Measurements from ENCODE around the gene CALN1. TPM values are rescaled to one million over a fixed set of nuclear protein-coding genes. Genes with fewer than 3 reads are reported as not detected.

The CALN1 gene
- total and polyA plus RNA-seq, 2 experiments from 2014 or later, result 7.6 to 14.5 TPM

DNA sequence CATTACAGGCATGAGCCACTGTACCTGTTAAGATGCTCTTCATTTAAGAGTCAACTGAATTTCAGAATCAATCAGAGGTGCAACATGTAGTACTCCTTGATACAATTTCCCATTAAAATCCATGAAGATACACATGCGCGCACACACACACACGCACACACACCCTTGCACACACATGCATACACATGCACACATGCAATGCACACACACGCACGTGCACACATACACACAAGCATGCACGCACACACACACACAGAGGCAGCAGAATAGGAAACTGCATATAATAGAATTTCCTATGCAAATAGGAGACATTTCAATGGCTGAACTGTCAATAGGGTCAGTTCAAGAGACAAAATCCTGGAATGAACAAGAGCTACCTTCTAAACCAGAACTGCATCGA, 192.6 kb downstream of the CALN1 start:
- DNase-seq (ENCODE audit: low spot score), result no peak
- Histone ChIP-seq H2AFZ (no peak overlapping the region), H3K27ac (ENCODE audit: low read depth) (no peak overlapping the region), H3K27me3 (ENCODE audit: insufficient read depth) (no peaks in the 10 kb centered on the region), H3K36me3 (ENCODE audit: insufficient read depth) (0 out of 2 replicates have a peak, but pooled peaks cover 3% of the 10 kb centered on the region), H3K4me2 (no peak overlapping the region), H3K9me2 (ENCODE audit: insufficient read depth) (no peaks in the 10 kb centered on the region), H3K79me2 (replicated peaks; ENCODE audit: insufficient read depth) (peaks cover 11% of the 10 kb centered on the region; the same call in 1 of the 2 replicates), H3K4me3 (no peak overlapping the region), H4K20me1 (replicated peaks; ENCODE audit: insufficient read depth) (no peaks in the 10 kb centered on the region; the same call in none of the 2 replicates), H3F3A (replicated peaks; ENCODE audit: low read depth) (no peaks in the 10 kb centered on the region), H3K4me1 (ENCODE audit: insufficient read depth) (no peaks in the 10 kb centered on the region)
- peaks cover 14% of the 10 kb centered on the region for H3K36me3 Mint-ChIP-seq (ENCODE audit: low read depth)
- ATAC-seq, result no peak
- peaks cover 8% of the 10 kb centered on the region; the same call in 2 of the 3 replicates for H3K9me3 Mint-ChIP-seq
- H3K4me3 Mint-ChIP-seq, result no peak overlapping the region
- no peaks in the 10 kb centered on the region for H3K4me1 Mint-ChIP-seq
- no peaks in the 10 kb centered on the region for H3K27me3 Mint-ChIP-seq (ENCODE audit: insufficient read depth, low read depth, poor library complexity)
- no peak overlapping the region for H3K27ac Mint-ChIP-seq
- TF ChIP-seq EZH2 (IDR thresholded peaks at IDR 0.05; ENCODE audit: low read depth, unreplicated experiment) (no peak), JUNB (IDR thresholded peaks at IDR 0.05; ENCODE audit: unreplicated experiment) (no peak), ZNF114 (CRISPR knock-in tag; IDR thresholded peaks at IDR 0.05) (no peak), POLR2AphosphoS5 (IDR thresholded peaks at IDR 0.05; ENCODE audit: low read depth) (no peak), ZNF462 (CRISPR knock-in tag; IDR thresholded peaks at IDR 0.05) (no peak), NANOG (IDR thresholded peaks at IDR 0.05; ENCODE audit: borderline replicate concordance) (no peak), EZH2phosphoT487 (IDR thresholded peaks at IDR 0.05; ENCODE audit: unreplicated experiment) (no peak), STAT1 (IDR thresholded peaks at IDR 0.05; ENCODE audit: unreplicated experiment) (no peak), ZNF331 (CRISPR knock-in tag; IDR thresholded peaks at IDR 0.05; ENCODE audit: low read depth) (no peak), CREB1 (CRISPR knock-in tag; IDR thresholded peaks at IDR 0.05; ENCODE audit: low read depth) (no peak)
- TF ChIP-seq, protein P1, sequence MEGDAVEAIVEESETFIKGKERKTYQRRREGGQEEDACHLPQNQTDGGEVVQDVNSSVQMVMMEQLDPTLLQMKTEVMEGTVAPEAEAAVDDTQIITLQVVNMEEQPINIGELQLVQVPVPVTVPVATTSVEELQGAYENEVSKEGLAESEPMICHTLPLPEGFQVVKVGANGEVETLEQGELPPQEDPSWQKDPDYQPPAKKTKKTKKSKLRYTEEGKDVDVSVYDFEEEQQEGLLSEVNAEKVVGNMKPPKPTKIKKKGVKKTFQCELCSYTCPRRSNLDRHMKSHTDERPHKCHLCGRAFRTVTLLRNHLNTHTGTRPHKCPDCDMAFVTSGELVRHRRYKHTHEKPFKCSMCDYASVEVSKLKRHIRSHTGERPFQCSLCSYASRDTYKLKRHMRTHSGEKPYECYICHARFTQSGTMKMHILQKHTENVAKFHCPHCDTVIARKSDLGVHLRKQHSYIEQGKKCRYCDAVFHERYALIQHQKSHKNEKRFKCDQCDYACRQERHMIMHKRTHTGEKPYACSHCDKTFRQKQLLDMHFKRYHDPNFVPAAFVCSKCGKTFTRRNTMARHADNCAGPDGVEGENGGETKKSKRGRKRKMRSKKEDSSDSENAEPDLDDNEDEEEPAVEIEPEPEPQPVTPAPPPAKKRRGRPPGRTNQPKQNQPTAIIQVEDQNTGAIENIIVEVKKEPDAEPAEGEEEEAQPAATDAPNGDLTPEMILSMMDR (conservative IDR thresholded peaks at IDR 0.05; ENCODE audit: low read depth in 2 of 2), result no peak
- TF ChIP-seq, protein P2, sequence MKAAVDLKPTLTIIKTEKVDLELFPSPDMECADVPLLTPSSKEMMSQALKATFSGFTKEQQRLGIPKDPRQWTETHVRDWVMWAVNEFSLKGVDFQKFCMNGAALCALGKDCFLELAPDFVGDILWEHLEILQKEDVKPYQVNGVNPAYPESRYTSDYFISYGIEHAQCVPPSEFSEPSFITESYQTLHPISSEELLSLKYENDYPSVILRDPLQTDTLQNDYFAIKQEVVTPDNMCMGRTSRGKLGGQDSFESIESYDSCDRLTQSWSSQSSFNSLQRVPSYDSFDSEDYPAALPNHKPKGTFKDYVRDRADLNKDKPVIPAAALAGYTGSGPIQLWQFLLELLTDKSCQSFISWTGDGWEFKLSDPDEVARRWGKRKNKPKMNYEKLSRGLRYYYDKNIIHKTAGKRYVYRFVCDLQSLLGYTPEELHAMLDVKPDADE (IDR thresholded peaks at IDR 0.05), result no peak
- TF ChIP-seq, protein P3, sequence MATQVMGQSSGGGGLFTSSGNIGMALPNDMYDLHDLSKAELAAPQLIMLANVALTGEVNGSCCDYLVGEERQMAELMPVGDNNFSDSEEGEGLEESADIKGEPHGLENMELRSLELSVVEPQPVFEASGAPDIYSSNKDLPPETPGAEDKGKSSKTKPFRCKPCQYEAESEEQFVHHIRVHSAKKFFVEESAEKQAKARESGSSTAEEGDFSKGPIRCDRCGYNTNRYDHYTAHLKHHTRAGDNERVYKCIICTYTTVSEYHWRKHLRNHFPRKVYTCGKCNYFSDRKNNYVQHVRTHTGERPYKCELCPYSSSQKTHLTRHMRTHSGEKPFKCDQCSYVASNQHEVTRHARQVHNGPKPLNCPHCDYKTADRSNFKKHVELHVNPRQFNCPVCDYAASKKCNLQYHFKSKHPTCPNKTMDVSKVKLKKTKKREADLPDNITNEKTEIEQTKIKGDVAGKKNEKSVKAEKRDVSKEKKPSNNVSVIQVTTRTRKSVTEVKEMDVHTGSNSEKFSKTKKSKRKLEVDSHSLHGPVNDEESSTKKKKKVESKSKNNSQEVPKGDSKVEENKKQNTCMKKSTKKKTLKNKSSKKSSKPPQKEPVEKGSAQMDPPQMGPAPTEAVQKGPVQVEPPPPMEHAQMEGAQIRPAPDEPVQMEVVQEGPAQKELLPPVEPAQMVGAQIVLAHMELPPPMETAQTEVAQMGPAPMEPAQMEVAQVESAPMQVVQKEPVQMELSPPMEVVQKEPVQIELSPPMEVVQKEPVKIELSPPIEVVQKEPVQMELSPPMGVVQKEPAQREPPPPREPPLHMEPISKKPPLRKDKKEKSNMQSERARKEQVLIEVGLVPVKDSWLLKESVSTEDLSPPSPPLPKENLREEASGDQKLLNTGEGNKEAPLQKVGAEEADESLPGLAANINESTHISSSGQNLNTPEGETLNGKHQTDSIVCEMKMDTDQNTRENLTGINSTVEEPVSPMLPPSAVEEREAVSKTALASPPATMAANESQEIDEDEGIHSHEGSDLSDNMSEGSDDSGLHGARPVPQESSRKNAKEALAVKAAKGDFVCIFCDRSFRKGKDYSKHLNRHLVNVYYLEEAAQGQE (IDR thresholded peaks at IDR 0.05; ENCODE audit: unreplicated experiment), result no peak

Measured in GM23338 (cell line).